K562 (cell line): ENCODE measurements around the gene RPL28. TPM values are rescaled to one million over a fixed set of nuclear protein-coding genes. Genes with fewer than 3 reads are reported as not detected.

Source experiments
- ADNP ChIP-seq: fragments of 200-800 bp; sonication (Bioruptor generic); IDR thresholded peaks from 2 replicates; pipeline ENCODE4 v1.6.1; 2016; ENCODE audit warnings: missing genetic modification characterization, missing compliant biosample characterization
- ARID4B ChIP-seq: sonication (generic); formaldehyde crosslinking; IDR thresholded peaks from 2 replicates; pipeline ENCODE4 v1.8.0; 2022; ENCODE audit warnings: mild to moderate bottlenecking, missing genetic modification reagents
- BACH1 ChIP-seq: fragments of 200-800 bp; sonication (Bioruptor generic); IDR thresholded peaks from 2 replicates; pipeline ENCODE4 v1.6.1; 2016; ENCODE audit warnings: missing genetic modification characterization, missing compliant biosample characterization
- FOXA1 ChIP-seq: fragments of 450-650 bp; IDR thresholded peaks from 2 replicates; pipeline ENCODE4 v1.6.1; 2016; ENCODE audit warnings: mild to moderate bottlenecking, borderline replicate concordance
- FOXA3 ChIP-seq, 2 experiments: fragments of 450-650 bp in 1 of 2; sonication (generic) in 1 of 2; formaldehyde crosslinking; IDR thresholded peaks in 1 of 2; conservative IDR thresholded peaks in 1 of 2; 2 replicates each; pipeline versions ENCODE4 v1.4.0 to v1.8.0; 2020 to 2022; ENCODE audit warnings: mild to moderate bottlenecking in 2 of 2, missing genetic modification reagents in 1 of 2
- HNRNPL ChIP-seq: fragments of 200-400 bp; formaldehyde crosslinking; IDR thresholded peaks from 2 replicates; pipeline ENCODE4 v1.6.1; 2017; ENCODE audit warnings: low read depth, mild to moderate bottlenecking, low read length
- MAX ChIP-seq: sonication (generic); formaldehyde crosslinking; IDR thresholded peaks from 2 replicates; pipeline ENCODE4 v1.9.0; 2022; ENCODE audit warnings: mild to moderate bottlenecking, missing genetic modification reagents
- MCM5 ChIP-seq: fragments of 450-650 bp; IDR thresholded peaks from 2 replicates; pipeline ENCODE4 v1.6.1; 2016; ENCODE audit warnings: low read depth
- NFRKB ChIP-seq: fragments of 450-650 bp; IDR thresholded peaks from 2 replicates; pipeline ENCODE4 v1.6.1; 2016; ENCODE audit warnings: low read depth
- POLR2G ChIP-seq: fragments of 200-400 bp; formaldehyde crosslinking; IDR thresholded peaks from 2 replicates; pipeline ENCODE4 v1.6.1; 2017; ENCODE audit warnings: low read depth, mild to moderate bottlenecking, antibody characterized with exemption, low read length, moderate library complexity
- PURB ChIP-seq: sonication (generic); formaldehyde crosslinking; IDR thresholded peaks from 2 replicates; pipeline ENCODE4 v1.9.0; 2021; ENCODE audit warnings: low read depth, mild to moderate bottlenecking, missing genetic modification reagents
- RAD51 ChIP-seq: fragments of 450-650 bp; IDR thresholded peaks from 2 replicates; pipeline ENCODE4 v1.7.1; 2016; ENCODE audit warnings: low read depth, mild to moderate bottlenecking, borderline replicate concordance
- SMARCB1 ChIP-seq: IDR thresholded peaks from 2 replicates; pipeline ENCODE4 v1.6.1; 2011; ENCODE audit warnings: improper control_type of control experiment, low read depth; ENCODE audit not compliant: insufficient read length
- TAF15 ChIP-seq: fragments of 200-400 bp; formaldehyde crosslinking; IDR thresholded peaks from 2 replicates; pipeline ENCODE4 v1.6.1; 2017; ENCODE audit warnings: mild to moderate bottlenecking, low read depth, low read length, moderate library complexity
- ZKSCAN8 ChIP-seq: fragments of 200-800 bp; sonication (Bioruptor generic); IDR thresholded peaks from 2 replicates; pipeline ENCODE4 v1.6.1; 2016; ENCODE audit warnings: missing genetic modification characterization, missing compliant biosample characterization
- ZNF277 ChIP-seq: fragments of 250-450 bp; sonication (Bioruptor Pico); IDR thresholded peaks from 2 replicates; pipeline ENCODE4 v1.8.0; 2022; ENCODE audit warnings: inconsistent platforms, mild to moderate bottlenecking, moderate library complexity, borderline replicate concordance
- polyA plus RNA-seq, 8 experiments: library from polyadenylated mRNA; depleted of rRNA in 4 of 8; stranded (reverse) in 5 of 8; unstranded in 3 of 8; fragments of >200 nt; fragmentation: Nextera tagmentation in 2 of 8; fragmentation: Illumina TruSeq in 1 of 8; extraction: Ambion mirVana in 2 of 8; extraction: Trizol in 1 of 8; gene quantifications; 2 replicates each; pipeline versions ENCODE4 v1.2.1 to v1.2.3, GENCODE V29; 2011 to 2014; ENCODE audit warnings: inconsistent platforms in 1 of 8, missing spikeins in 1 of 8
- total RNA-seq, 7 experiments: library from RNA; depleted of rRNA in 6 of 7; stranded (reverse); fragments of >200 nt in 6 of 7; fragmentation: Illumina TruSeq in 2 of 7; extraction: Trizol in 2 of 7; gene quantifications; 2 replicates each; pipeline versions ENCODE4 v1.2.1 to v1.2.3, GENCODE V29; 2011 to 2021; ENCODE audit warnings: low replicate concordance in 1 of 7
- TF ChIP-seq, protein P1 (sequence below): fragments of 450-650 bp; IDR thresholded peaks from 2 replicates; pipeline ENCODE4 v1.6.1; 2018; ENCODE audit not compliant: partially characterized antibody

Gene RPL28
- total and polyA plus RNA-seq, 9 of the 15 experiments (the other 6 are each of a cell fraction or from before 2014, with no cell fraction given) = 124 to 3,106 (median 622) TPM

- TF ChIP-seq MAX (CRISPR knock-in tag) (peak; percentile 27), ARID4B (CRISPR knock-in tag) (peak; percentile 71; the same call in 1 of the 2 replicates), TAF15 (no peak), HNRNPL (no peak), MCM5 (no peak), RAD51 (no peak), POLR2G (no peak; the same call in 1 of the 2 replicates), FOXA1 (no peak), BACH1 (tag) (no peak), NFRKB (peak; percentile 46; the same call in 1 of the 2 replicates), ZNF277 (CRISPR knock-in tag) (no peak), SMARCB1 (no peak), ADNP (tag) (no peak), ZKSCAN8 (no peak), PURB (CRISPR knock-in tag) (no peak), FOXA3 (CRISPR knock-in tag; conservative IDR thresholded peaks at IDR 0.05 in 1 of 2, IDR thresholded peaks at IDR 0.05 in 1 of 2) (peak in 1 of 2 experiments; percentile 76; a peak in 1 of 4 replicates)
- TF ChIP-seq, protein P1, sequence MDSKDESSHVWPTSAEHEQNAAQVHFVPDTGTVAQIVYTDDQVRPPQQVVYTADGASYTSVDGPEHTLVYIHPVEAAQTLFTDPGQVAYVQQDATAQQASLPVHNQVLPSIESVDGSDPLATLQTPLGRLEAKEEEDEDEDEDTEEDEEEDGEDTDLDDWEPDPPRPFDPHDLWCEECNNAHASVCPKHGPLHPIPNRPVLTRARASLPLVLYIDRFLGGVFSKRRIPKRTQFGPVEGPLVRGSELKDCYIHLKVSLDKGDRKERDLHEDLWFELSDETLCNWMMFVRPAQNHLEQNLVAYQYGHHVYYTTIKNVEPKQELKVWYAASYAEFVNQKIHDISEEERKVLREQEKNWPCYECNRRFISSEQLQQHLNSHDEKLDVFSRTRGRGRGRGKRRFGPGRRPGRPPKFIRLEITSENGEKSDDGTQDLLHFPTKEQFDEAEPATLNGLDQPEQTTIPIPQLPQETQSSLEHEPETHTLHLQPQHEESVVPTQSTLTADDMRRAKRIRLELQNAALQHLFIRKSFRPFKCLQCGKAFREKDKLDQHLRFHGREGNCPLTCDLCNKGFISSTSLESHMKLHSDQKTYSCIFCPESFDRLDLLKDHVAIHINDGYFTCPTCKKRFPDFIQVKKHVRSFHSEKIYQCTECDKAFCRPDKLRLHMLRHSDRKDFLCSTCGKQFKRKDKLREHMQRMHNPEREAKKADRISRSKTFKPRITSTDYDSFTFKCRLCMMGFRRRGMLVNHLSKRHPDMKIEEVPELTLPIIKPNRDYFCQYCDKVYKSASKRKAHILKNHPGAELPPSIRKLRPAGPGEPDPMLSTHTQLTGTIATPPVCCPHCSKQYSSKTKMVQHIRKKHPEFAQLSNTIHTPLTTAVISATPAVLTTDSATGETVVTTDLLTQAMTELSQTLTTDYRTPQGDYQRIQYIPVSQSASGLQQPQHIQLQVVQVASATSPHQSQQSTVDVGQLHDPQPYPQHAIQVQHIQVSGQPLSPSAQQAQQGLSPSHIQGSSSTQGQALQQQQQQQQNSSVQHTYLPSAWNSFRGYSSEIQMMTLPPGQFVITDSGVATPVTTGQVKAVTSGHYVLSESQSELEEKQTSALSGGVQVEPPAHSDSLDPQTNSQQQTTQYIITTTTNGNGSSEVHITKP = no peak
Measured at GRCh38 chr19:55339889-55340783, 45.6 kb upstream of the RPL28 start (continued).
